Epidermal melanocyte (primary cell): ENCODE results near the gene SLC27A4.

Source experiments
- DNase-seq: peaks from one replicate; pipeline ENCODE4 v3.0.0; 2011; ENCODE audit warnings: low spot score; ENCODE audit not compliant: insufficient read length

The SLC27A4 gene

DNA sequence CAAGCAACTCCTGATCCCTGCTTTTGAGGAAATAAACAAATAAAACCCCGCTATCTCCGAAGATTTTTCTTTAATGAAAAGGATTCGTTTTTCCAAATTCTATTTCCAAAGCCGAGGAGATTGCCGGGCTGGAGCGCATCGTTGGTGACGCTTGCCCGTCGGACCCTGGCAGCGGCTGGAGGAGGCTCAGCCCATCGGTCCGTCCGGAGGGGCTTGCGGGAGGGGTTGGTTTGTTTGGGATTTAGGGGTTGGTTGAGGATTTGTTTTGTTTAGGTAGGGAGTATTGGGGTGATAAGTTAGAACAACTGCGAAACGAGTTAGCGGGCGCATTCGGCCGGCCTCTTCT, 51.6 kb downstream of the SLC27A4 start:
- DNase-seq = no peak

DNA sequence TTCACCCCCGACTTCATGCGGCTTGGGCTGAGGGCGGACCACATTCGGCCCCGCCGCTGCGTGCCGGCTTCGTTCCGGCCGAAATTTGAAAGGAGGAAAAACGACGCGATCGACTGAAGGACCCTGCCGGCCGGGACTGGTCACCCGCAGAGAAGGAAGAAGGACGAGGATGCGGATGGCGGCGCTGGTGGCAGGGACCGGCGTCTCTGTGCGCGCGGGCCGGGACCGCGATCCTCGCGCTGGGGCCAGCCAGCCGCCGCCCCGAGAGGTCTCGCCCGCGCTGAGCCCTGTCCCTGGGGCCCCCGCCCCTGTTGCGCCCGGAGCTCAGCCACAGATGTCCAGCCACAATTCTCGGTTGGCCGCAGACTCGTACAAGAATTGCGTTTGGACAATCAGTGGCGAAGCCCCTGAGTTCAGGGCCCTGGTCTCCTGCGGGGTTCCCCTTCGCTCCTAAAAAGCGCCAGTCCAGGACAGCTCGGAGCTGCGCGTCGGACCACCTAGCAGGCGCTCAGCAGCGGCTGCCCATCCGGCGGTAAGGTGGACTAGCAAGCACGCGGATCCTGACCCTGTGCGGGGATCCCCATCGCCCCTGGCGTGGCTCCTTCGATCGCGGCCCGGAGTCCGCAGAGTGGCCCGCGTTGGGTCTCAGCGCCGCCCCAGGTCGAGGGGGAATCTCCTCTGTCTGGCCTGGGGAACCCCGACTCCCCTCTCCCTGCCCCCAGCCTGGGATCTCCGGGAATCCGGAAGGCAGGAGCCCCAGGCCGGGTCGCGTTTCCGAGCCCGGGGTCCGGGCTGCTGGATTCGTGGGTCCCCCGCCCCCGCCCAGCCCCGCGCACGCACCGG, 52.2 kb downstream of the SLC27A4 start:
- DNase-seq = no peak

DNA sequence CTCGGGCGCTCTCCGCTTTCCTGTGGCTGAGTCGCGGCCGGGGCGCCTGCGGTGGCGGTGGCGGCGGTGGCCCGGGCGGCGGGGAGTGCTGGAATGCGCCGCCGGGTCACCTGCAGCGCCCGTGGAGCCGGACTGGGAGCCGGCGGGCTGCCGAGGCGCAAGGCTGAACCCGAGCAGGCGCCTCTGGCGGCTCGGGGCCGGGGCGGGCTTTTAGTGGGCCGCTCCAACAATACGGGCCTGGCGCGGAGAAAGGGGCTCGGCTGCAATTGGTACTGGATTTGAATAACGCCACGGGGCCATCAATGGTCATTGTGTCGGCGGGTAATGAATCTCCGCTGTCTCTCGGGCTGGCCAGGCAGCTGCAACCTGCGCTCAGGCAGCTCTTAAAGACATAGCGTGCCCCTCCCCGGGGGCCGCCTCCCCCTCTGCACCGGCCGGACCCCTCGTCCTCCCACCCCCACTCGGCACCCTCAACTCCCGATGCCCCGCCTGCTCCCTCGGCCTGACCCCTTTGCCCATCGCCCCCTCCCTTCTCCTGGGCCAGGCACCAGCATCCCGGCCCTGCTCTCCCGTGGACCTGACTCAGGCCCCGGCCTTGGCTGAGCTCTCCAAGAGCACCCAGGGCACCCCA, 52.9 kb downstream of the SLC27A4 start:
- no peak for DNase-seq

DNA sequence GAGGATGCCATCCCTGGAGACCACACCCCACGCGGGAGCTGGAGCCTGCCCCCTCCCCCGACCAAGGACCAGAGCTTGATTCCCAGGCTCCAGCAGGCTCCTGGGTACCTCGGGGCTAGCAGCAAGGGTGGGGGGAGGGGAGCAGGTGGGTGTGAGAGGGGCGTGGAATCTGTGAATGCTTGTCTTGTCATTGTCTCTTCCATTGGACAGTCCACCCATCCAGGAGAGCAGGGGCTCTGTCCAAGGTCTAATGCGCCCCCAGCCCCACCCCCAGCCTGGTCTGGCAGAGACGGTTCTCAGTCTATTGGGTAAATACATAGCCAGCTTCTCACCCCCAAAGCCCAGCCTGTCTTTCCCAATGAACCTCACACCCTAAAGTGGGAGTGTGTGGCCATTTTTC, 53.6 kb downstream of the SLC27A4 start:
- peak; percentile 7 for DNase-seq

DNA sequence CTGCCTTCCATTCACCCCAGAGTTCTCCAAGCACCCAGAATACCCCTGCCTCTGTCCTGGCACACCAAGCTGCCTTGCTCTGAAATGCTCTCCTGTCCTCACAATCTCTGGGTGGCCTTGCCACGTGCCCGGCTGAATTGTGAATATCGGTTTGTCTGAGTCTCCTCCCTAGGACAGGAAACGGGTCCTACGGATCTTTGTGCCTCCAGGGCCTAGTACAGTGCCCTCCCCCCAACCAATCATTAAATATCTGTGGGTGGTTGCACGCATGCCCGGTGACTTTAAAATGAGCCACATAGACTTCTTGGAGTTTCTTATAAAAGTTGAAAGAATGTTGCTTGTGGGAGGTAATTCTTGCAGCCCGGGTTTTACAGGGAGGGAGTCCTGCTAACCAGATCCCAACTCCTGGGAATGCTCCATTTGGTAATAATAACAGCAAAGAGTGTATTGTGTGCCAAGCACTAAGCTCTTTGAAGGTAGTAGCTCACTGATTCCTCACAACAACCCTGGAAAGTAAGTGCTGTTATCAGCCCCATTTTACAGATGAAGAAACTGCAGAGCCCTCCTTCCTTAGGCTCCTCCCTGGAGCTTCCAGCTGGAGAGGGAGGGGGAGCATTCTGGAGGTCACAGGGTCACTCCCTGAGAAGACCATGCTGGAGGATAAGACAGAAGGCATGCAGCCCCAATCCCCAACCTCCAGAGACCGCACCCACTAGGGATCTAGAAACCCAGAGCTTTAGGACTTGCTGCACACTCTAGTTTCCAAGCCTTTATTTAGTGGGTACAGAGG, 54.2 kb downstream of the SLC27A4 start:
- peak; percentile 82 for DNase-seq

DNA sequence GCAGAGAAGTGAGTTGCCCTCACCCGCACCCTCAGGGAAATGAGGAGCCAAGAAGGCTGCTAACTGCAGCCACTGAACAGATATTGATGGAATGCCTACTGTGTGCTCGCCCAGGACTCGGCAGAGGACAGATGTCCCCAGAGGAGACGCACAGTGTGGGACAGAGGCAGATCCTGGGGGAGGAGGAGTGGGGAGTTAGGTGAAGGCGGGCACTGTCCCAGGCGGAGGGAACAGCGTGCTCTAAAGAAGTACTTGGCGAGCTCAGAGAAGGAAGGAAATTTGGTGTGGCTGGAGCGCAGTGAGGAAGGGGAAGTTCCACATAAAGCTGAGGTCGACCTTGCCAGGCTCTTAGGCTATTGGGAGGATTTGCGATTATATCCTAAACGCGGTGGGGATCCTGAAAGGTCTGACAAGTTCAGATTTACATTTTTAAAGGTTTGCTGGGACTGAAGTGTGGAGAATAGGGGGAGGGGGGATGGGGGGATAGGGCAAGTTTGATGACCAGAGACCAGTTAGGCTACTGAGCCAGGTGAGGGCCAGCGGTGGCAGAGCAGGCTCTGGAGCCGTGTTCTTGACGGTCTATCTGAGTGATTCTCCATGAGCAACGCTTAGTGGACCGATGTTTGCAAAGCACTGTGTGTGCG, 56.8 kb downstream of the SLC27A4 start:
- DNase-seq = peak; percentile 17

DNA sequence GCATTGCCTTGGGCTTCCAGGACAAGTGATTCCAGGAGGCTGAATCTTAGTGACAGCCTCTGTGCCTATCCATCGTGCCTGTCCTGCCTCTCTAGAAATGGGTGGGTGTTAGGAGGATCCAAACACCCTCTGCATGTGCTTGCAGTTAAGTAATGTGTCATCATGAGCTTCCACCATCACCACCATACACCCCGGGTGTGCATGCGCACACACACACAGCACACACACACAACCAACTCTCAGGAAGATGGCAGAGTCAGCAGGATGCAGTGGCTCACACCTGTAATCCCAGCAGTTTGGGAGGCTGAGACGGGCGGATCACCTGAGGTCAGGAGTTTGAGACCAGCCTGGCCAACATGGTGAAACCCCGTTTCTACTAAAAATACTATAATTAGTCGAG, 57.5 kb downstream of the SLC27A4 start:
- DNase-seq = no peak

DNA sequence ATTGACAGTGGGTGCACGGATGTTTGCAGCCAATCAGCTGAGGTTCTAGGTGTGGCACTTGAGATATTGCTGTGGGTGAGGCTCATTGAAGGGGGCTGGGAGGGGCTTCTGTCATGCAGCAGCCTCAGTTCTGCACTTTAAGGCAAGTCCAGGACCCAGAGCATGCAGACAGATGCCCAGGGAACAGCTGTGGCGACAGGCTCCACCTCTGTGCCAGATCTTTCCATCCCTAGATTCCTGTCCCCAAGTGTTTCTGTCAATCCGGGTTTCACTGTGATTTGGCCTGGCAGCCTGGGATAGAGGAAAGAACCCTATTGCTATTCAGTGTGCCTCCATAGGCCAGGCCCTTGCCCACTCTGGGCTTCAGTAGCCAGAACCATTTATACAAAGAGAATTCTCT, 59.5 kb downstream of the SLC27A4 start:
- no peak for DNase-seq

DNA sequence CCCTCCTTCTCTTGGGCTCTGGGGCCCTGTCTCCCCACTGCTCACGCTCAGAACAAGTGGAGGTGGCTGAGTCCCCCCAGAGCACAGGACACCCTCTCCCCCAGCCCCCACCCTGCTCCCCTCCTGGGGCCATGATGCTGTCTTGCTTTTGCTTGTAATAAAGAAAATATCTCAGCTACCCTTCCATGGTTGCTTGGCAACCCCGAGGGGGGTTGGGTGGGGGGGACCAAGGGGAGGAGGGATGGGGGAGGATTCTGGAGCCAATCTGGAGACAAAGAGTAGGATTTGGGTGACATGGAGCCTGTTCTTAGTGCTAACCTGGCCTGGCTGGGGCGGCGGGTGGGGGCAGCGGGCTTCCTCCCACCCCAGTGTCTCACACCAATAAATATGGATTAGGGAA, 64.2 kb downstream of the SLC27A4 start:
- DNase-seq = no peak

DNA sequence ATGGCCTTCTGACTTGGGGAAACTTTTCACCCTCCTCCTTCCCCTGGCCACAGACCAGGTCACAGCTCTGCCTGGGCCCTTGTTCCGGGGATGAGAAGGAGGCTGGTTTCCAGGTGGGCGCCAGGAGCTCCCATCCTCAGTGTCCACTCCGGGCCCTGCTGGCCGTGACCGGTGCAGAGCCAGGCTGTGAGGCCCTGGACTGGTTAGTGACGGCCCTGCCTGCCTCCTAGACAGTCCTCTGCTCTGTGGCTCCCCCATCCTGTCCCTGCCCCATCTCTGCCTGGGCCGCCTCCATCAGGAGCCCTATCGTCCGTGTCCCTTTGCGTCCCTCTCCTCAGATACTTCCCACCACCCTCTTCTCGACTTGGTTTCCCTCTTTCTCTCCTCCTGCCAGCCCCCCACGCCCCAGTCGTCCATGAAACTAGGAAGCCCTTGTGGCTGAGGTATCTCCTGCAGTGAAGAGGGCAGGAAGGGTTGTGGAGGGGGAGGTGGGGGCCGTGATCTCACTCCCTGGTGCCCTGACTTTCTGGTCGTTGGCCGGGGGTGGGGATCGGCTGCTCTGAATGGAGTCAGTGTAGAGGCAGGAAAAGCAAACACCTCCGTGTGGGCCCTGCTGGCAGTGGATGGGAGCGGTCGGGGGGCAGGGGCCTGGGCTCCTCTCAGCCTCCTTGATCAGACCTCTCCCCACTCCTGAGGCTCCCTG, 64.9 kb downstream of the SLC27A4 start:
- no peak for DNase-seq

DNA sequence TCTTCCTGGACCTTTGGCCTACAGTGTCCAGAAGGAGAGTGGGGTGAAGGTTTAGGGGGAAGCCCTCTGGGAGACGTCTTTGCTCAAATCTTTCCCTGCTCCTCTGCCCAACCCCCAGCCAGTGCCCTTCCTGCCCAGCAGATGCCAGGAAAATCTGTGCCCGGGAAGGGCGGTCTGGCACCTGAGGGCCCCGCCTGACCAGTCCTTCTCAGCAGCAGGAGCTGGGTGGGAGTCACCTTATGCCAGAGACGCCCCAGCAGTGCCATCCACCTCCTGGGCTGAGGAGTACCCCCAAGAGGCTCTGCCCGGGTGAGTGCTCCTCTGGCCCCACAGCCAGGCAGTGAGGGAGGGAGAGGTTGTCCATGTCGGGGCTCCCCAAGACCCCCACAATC, 65.4 kb downstream of the SLC27A4 start:
- DNase-seq = no peak

DNA sequence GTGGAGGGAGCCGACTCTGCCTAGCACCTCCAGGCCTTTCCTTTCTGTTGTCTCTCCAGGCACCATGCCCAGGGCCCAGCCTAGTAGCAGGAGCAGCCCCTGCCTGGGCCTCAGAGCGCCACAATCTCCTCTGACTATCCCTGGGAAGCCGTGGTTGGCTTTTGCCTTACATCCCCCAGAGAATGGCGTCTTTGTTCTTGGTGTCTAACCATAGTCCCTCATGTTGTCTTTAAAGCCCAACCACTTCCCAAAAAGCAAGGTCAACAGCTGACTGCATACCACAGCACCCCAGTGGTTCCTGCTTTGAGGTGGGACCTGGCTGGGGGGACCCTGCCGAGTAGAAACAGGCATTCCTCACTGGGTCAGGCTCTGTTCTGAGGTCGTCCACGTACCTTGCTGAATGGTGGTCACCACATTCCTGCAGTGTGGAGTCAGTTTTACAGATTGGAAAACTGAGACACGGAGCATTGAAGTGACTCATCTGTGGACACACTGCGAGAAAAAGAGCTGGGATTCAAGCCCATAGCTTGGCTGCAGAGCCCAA, 66.6 kb downstream of the SLC27A4 start:
- peak; percentile 46 for DNase-seq

DNA sequence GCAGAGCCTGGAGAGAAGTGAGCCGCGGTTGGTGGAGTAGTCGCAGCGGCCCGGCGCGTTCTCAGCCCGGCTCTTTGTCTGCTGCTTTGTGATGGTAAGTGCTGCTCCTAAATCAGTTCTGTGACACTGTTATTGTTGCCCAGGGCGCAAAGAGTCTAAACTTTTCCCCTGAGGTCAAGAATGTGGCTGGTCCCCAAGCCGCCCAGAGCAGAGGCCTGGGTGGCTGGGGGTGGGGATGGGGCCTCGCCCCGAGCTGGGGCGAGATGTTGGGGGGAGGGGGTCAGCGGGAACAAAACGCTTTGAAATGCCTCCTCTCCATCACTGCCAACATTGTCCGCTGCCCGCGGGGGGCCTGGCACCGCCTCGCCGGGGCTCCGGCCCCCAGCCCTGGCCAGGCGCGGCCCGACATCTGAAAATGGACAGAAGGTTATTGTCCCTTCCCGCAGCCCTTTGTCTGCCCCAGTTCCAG, 68.7 kb downstream of the SLC27A4 start:
- DNase-seq = no peak

DNA sequence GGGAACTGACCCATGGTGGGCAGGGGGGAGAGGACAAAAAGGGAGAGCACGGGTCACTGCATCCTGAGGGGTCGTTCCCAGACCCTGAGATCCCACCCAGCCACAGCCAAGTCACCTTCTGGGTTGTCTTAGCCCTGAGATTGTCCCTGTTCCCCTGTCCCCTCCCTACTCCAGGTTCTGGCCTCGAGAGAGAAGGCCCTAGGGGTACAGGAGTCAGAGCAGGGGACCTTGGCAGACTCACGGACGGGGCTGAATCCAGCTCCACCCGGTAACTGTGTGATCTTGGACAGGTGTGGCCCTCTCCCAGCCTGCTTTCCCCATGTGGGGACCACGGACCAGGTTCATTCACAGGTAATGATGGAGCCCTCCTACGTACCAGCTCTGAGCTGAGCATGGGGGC, 69.1 kb downstream of the SLC27A4 start:
- no peak for DNase-seq

DNA sequence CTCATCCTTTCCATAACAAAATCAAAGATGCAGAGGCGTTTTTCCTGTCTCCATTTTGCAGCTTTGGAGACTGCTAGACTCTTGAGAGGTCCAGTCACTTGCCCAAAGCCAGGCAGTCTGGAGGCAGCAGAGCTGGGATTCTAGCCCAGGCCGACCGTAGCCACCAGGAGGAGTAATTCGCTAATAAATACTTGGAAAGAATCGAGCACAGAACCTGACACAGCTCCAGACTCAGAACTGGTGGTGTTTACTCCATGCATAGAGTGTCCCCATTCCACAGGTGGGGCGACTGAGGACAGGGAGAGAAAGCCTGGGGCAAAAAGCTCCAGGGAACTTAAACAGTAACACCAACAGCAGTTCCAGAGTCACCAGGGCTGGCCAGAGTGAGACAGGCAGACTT, 69.7 kb downstream of the SLC27A4 start:
- DNase-seq = no peak
